HepG2 (cell line): ENCODE results near the gene UNC50. TPM values are rescaled to one million over a fixed set of nuclear protein-coding genes. Genes with fewer than 3 reads are reported as not detected.

Source experiments
- ATF3 ChIP-seq: sonication (generic); formaldehyde crosslinking; IDR thresholded peaks from 2 replicates; pipeline ENCODE4 v1.4.0; 2020; ENCODE audit warnings: missing genetic modification reagents
- ETV5 ChIP-seq: IDR thresholded peaks from 2 replicates; pipeline ENCODE4 v1.6.1; 2018; ENCODE audit warnings: missing biosample characterization, missing genetic modification reagents, inconsistent platforms, borderline replicate concordance
- ETV6 ChIP-seq: sonication (generic); formaldehyde crosslinking; conservative IDR thresholded peaks from 2 replicates; pipeline ENCODE4 v1.4.0; 2020; ENCODE audit warnings: missing genetic modification reagents
- IRF1 ChIP-seq: sonication (generic); formaldehyde crosslinking; IDR thresholded peaks from 2 replicates; pipeline ENCODE4 v1.4.0; 2020; ENCODE audit warnings: low read depth, mild to moderate bottlenecking, missing genetic modification reagents
- MXD4 ChIP-seq: IDR thresholded peaks from 2 replicates; pipeline ENCODE4 v1.6.1; 2016; ENCODE audit warnings: mild to moderate bottlenecking, missing biosample characterization, missing genetic modification reagents
- POLR2AphosphoS2 ChIP-seq: IDR thresholded peaks from 2 replicates; pipeline ENCODE4 v1.6.1; 2011; ENCODE audit warnings: low read depth, low read length, improper control_type of control experiment
- RAD21 ChIP-seq: fragments of 450-650 bp; formaldehyde crosslinking; IDR thresholded peaks from 2 replicates; pipeline ENCODE4 v1.5.0; 2020; ENCODE audit warnings: mild to moderate bottlenecking
- SALL1 ChIP-seq: sonication (generic); formaldehyde crosslinking; IDR thresholded peaks from 2 replicates; pipeline ENCODE4 v1.8.0; 2022; ENCODE audit warnings: mild to moderate bottlenecking, missing genetic modification reagents
- SIX1 ChIP-seq: sonication (generic); formaldehyde crosslinking; IDR thresholded peaks from 2 replicates; pipeline ENCODE4 v1.4.0; 2020; ENCODE audit warnings: missing genetic modification reagents, borderline replicate concordance
- SIX4 ChIP-seq: sonication (generic); formaldehyde crosslinking; IDR thresholded peaks from 2 replicates; pipeline ENCODE4 v1.4.0; 2020; ENCODE audit warnings: missing genetic modification reagents
- XRCC5 ChIP-seq: fragments of 200-400 bp; formaldehyde crosslinking; optimal IDR thresholded peaks from 2 replicates; pipeline ENCODE3; 2017; ENCODE audit warnings: mild to moderate bottlenecking, low read length
- ZBTB39 ChIP-seq: sonication (generic); formaldehyde crosslinking; IDR thresholded peaks from 2 replicates; pipeline ENCODE4 v1.5.0; 2020; ENCODE audit warnings: missing genetic modification reagents
- ZFP36L2 ChIP-seq: sonication (generic); formaldehyde crosslinking; IDR thresholded peaks from 2 replicates; pipeline ENCODE4 v1.4.0; 2020; ENCODE audit warnings: missing genetic modification reagents
- ZMYM4 ChIP-seq: sonication (generic); formaldehyde crosslinking; IDR thresholded peaks from 2 replicates; pipeline ENCODE4 v1.8.1; 2023; ENCODE audit warnings: mild to moderate bottlenecking, missing genetic modification reagents
- ZNF256 ChIP-seq: sonication (generic); formaldehyde crosslinking; conservative IDR thresholded peaks from 2 replicates; pipeline ENCODE4 v1.4.0; 2020; ENCODE audit warnings: missing genetic modification reagents
- ZNF274 ChIP-seq: sonication (generic); formaldehyde crosslinking; IDR thresholded peaks from 2 replicates; pipeline ENCODE4 v1.5.1; 2020; ENCODE audit warnings: mild to moderate bottlenecking, missing genetic modification reagents
- ZNF354B ChIP-seq: sonication (generic); formaldehyde crosslinking; IDR thresholded peaks from 2 replicates; pipeline ENCODE4 v1.8.0; 2022; ENCODE audit warnings: mild to moderate bottlenecking, missing genetic modification reagents
- ZNF446 ChIP-seq: sonication (generic); formaldehyde crosslinking; IDR thresholded peaks from 2 replicates; pipeline ENCODE4 v1.5.0; 2020; ENCODE audit warnings: mild to moderate bottlenecking, missing genetic modification reagents
- ZNF546 ChIP-seq: sonication (generic); formaldehyde crosslinking; conservative IDR thresholded peaks from 2 replicates; pipeline ENCODE4 v1.8.1; 2023; ENCODE audit warnings: mild to moderate bottlenecking, missing genetic modification reagents
- ZNF629 ChIP-seq: sonication (generic); formaldehyde crosslinking; conservative IDR thresholded peaks from 2 replicates; pipeline ENCODE4 v1.5.0; 2020; ENCODE audit warnings: missing genetic modification reagents
- ZNF883 ChIP-seq: sonication (generic); formaldehyde crosslinking; IDR thresholded peaks from 2 replicates; pipeline ENCODE4 v1.5.1; 2020; ENCODE audit warnings: mild to moderate bottlenecking, missing genetic modification reagents; ENCODE audit errors: not compliant biosample characterization
- polyA plus RNA-seq, 8 experiments: library from polyadenylated mRNA; depleted of rRNA in 3 of 8; stranded (reverse) in 7 of 8; unstranded in 1 of 8; fragments of >200 nt; fragmentation: Illumina TruSeq in 4 of 8; extraction: Trizol in 4 of 8; gene quantifications; 2 replicates each; pipeline versions ENCODE4 v1.2.1 to v1.2.3, GENCODE V29; 2011 to 2016; ENCODE audit warnings: low read depth in 4 of 8, missing spikeins in 1 of 8, mixed read lengths in 1 of 8; ENCODE audit not compliant: insufficient read depth in 1 of 8
- total RNA-seq, 5 experiments: library from RNA; depleted of rRNA; stranded (reverse); fragments of >200 nt; fragmentation: Illumina TruSeq; extraction: Trizol; gene quantifications; 2 replicates each; pipeline ENCODE4 v1.2.3, GENCODE V29; 2016; ENCODE audit warnings: low read depth in 1 of 5
- TF ChIP-seq, protein P1 (sequence below): sonication (generic); formaldehyde crosslinking; IDR thresholded peaks from 2 replicates; pipeline ENCODE4 v1.4.0; 2020; ENCODE audit warnings: missing genetic modification reagents, mild to moderate bottlenecking, borderline replicate concordance

Gene UNC50
- total and polyA plus RNA-seq, 2 of the 13 experiments (the other 11 are each of a cell fraction or from before 2014, with no cell fraction given) = 92.6 to 95.6 TPM

GRCh38 chr2:98649135-98649991 is 41.0 kb downstream of the UNC50 start (continued):
- TF ChIP-seq ZNF629 (CRISPR knock-in tag) (no peak), SALL1 (CRISPR knock-in tag) (peak; percentile 43; the same call in 1 of the 2 replicates), ZNF446 (no peak), ZMYM4 (CRISPR knock-in tag) (no peak), RAD21 (CRISPR knock-in tag) (peak; percentile 98), ETV6 (CRISPR knock-in tag) (no peak), POLR2AphosphoS2 (no peak), SIX1 (no peak), ZNF883 (no peak), ZNF256 (CRISPR knock-in tag) (no peak), ZNF546 (CRISPR knock-in tag) (no peak), ATF3 (CRISPR knock-in tag) (no peak), ZBTB39 (CRISPR knock-in tag) (no peak), ZNF354B (peak; percentile 29; the same call in 1 of the 2 replicates), MXD4 (CRISPR knock-in tag) (no peak), SIX4 (CRISPR knock-in tag) (no peak), XRCC5 (peak; percentile 57), IRF1 (CRISPR knock-in tag) (no peak), ZNF274 (no peak), ETV5 (CRISPR knock-in tag) (no peak), ZFP36L2 (CRISPR knock-in tag) (no peak)
- TF ChIP-seq, protein P1, sequence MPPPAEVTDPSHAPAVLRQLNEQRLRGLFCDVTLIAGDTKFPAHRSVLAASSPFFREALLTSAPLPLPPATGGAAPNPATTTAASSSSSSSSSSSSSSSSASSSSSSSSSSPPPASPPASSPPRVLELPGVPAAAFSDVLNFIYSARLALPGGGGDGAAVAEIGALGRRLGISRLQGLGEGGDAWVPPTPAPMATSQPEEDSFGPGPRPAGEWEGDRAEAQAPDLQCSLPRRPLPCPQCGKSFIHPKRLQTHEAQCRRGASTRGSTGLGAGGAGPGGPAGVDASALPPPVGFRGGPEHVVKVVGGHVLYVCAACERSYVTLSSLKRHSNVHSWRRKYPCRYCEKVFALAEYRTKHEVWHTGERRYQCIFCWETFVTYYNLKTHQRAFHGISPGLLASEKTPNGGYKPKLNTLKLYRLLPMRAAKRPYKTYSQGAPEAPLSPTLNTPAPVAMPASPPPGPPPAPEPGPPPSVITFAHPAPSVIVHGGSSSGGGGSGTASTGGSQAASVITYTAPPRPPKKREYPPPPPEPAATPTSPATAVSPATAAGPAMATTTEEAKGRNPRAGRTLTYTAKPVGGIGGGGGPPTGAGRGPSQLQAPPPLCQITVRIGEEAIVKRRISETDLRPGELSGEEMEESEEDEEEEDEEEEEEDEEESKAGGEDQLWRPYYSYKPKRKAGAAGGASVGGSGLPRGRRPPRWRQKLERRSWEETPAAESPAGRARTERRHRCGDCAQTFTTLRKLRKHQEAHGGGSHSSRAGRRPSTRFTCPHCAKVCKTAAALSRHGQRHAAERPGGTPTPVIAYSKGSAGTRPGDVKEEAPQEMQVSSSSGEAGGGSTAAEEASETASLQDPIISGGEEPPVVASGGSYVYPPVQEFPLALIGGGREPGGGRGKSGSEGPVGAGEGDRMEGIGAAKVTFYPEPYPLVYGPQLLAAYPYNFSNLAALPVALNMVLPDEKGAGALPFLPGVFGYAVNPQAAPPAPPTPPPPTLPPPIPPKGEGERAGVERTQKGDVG (CRISPR knock-in tag) = no peak
